Measurements from ENCODE around the gene CREB3L2.

CREB3L2 gene

DNA sequence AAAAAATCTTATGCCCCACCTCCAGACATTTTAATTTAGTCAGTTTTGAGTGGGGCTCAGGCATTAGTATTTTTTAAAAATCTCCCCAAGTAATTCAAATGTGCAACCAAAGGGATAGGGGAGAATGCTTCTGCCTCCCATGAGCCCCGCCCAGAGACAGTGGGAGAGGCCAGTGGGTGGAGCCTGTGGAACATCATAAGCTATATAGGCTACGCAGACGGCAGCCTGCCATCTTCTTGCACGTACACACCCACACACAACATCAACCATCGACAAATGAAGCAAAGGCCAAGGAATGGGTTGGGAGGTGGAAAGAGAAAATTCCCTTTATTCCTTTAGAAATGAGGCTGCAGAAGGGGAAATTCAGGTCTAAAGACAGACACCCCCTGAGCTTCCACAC is 25.2 kb downstream of the CREB3L2 start:
- TF ChIP-seq, protein P1, sequence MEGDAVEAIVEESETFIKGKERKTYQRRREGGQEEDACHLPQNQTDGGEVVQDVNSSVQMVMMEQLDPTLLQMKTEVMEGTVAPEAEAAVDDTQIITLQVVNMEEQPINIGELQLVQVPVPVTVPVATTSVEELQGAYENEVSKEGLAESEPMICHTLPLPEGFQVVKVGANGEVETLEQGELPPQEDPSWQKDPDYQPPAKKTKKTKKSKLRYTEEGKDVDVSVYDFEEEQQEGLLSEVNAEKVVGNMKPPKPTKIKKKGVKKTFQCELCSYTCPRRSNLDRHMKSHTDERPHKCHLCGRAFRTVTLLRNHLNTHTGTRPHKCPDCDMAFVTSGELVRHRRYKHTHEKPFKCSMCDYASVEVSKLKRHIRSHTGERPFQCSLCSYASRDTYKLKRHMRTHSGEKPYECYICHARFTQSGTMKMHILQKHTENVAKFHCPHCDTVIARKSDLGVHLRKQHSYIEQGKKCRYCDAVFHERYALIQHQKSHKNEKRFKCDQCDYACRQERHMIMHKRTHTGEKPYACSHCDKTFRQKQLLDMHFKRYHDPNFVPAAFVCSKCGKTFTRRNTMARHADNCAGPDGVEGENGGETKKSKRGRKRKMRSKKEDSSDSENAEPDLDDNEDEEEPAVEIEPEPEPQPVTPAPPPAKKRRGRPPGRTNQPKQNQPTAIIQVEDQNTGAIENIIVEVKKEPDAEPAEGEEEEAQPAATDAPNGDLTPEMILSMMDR (conservative IDR thresholded peaks at IDR 0.05): no peak
- no peak for TF ChIP-seq ZFX (IDR thresholded peaks at IDR 0.05)
- no peak overlapping the region for H3K27ac ChIP-seq

DNA sequence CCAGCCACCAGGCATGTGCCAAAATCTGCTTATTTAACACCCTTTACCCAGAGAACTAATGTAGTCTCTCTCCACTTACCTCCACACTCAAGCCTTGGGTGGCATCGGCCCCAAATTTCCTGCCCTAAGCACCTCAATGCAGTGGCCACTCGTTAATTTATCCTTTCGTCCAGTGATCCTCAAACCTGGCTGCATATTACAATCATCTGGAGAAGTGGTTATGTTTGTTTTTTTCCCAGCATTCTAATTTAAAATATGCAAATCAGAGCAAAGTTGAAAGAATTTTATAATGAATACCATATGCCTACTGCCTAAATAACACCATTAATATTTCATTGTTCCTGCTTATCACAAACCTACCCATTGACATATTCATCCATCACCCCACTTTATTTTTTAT is 25.7 kb downstream of the CREB3L2 start:
- TF ChIP-seq, protein P1 (conservative IDR thresholded peaks at IDR 0.05): no peak
- no peak for TF ChIP-seq ZFX (IDR thresholded peaks at IDR 0.05)
- H3K27ac ChIP-seq: no peak overlapping the region

DNA sequence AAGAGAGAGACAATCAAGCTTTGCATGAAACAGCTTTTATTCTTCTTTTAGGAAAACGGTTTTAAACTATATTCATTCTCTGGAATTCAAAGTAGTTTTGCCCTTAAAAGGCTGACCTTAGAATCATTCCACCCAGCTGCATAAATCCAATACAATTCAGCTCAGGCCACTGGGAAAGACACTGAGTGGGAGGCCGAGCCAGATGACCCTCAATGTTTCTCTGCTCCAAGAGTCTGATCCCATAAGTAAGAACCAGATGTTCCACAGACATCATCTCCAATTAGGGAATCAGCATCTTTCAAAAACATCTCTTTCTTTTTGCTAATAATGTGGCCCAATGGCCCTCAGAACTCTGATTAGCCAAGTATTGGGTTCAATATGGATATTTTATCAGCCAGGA is 26.1 kb downstream of the CREB3L2 start:
- no peak for TF ChIP-seq ZFX (IDR thresholded peaks at IDR 0.05)
- TF ChIP-seq, protein P1 (conservative IDR thresholded peaks at IDR 0.05): no peak
- H3K27ac ChIP-seq: no peak overlapping the region

DNA sequence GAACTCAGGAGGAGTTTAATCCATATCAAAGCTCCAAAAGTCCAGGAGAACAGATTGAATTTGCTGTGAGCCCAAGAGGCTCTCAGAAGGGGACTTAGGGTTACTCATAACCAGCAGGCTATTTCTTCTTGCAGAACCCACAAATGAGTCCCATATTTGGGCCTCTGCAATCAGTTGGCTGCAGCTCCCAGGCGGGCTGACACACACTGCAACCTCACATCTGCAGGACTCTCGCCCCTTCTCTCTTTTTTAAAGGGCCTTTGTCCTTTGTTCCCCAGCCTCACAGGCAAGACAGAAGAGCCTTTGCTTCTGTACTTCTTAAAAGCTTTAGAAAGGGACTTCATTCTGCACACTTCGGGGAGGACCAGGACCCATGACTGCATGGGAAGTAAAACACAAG is 26.7 kb downstream of the CREB3L2 start:
- no peak for TF ChIP-seq ZFX (IDR thresholded peaks at IDR 0.05)
- TF ChIP-seq, protein P1 (conservative IDR thresholded peaks at IDR 0.05): no peak
- no peak overlapping the region for H3K27ac ChIP-seq

DNA sequence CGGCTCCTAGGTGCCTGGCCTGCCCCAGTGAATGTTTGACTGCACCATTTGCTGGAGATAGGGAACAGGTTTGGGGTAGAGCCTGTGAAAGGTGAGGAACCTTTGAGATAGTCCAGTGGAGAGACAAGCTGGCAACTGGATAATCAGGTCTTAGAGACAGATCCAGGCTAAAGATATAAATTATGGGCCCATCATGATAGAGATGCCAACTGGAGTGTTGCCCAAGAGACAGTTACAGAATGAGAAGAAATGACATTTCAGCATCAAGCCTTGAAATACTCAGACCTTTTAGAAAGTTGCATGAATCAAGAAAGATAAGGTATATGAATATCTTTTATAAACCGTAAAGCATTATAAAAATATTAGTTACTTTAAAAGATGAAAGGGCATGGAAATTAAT is 27.1 kb downstream of the CREB3L2 start:
- no peak overlapping the region for H3K27ac ChIP-seq
- TF ChIP-seq, protein P1 (conservative IDR thresholded peaks at IDR 0.05): no peak
- no peak for TF ChIP-seq ZFX (IDR thresholded peaks at IDR 0.05)

DNA sequence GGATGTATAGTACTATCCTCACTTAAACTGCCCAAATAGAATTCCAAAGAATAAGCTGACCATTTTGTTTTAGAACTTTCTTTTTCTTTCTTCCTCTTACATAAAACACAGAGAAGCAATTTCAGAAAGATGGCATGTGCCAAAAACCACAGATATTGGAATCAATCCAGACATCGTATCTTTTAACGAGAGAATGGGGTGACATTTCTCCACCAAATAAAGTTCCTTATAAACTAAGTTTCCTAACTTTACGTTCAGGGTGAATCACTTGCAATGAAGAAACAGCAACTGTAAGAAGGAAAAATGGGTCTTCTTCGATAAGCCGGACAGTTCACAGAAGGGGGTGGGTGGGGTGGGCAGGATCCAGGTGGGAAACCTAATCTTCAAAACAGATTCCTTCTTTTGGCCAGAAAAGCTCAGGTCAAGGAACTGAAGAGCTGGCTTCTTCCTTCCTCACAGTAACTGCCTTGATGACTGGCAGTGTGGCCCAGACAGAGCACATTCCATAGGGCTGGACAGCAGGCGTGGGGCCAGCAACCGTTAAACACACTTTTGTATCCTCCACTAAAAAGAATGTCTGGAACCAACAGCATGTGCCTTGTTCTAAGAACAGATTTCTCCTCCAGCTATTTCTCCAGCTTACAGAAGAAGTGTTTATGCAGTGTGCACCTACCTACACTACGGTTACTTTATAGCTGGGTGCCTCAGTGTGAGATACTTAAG is 31.5 kb downstream of the CREB3L2 start:
- TF ChIP-seq, protein P1 (conservative IDR thresholded peaks at IDR 0.05): no peak
- TF ChIP-seq ZFX (IDR thresholded peaks at IDR 0.05): no peak
- peak overlapping the region; percentile 48; the same call in 1 of the 2 replicates for H3K27ac ChIP-seq

DNA sequence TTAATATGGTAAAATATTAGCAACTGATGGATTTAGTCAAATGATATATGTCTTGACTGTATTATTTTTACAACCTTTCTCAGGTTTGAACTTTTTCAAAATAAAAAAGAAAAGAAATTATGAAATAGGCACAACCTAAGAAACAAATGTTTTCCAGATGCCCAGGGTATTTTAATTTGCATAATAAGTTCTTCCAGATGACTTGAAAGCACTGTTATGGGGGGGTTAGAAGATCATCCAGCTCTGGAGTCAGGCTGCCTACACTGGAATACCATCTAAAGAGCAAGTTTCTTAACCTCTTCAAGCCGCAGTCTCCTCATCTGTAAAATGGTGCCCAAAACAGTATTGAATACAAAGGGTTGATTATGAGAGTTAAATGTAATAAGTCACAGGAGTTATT is 32.1 kb downstream of the CREB3L2 start:
- no peak for TF ChIP-seq ZFX (IDR thresholded peaks at IDR 0.05)
- TF ChIP-seq, protein P1 (conservative IDR thresholded peaks at IDR 0.05): no peak
- H3K27ac ChIP-seq: no peak overlapping the region
